Cardiac muscle cell (in vitro differentiated cells and primary cell): Measurements from ENCODE around the gene SPIRE2. TPM values are rescaled to one million over a fixed set of nuclear protein-coding genes. Genes with fewer than 3 reads are reported as not detected.

Experiments
- DNase-seq, 2 donors: peaks; one replicate each; pipeline versions ENCODE4 v3.0.0 to v3.0.0-alpha.2; 2010 to 2017; ENCODE audit warnings: low read depth in 1 of 2, low spot score in 1 of 2
- H3K27ac ChIP-seq: fragments of 200-600 bp; sonication (generic); 2 replicates; pipeline ENCODE4 v1.5.1; 2016
- H3K27me3 ChIP-seq: fragments of 200-600 bp; sonication (generic); 2 replicates; pipeline ENCODE4 v1.6.0; 2016; ENCODE audit warnings: control low read depth
- H3K36me3 ChIP-seq: fragments of 200-600 bp; sonication (generic); 2 replicates; pipeline ENCODE4 v1.5.1; 2016; ENCODE audit warnings: control low read depth
- H3K4me1 ChIP-seq: fragments of 200-600 bp; sonication (generic); 2 replicates; pipeline ENCODE4 v1.8.1; 2017; ENCODE audit warnings: low read depth, mild to moderate bottlenecking, mixed run types
- H3K4me3 ChIP-seq: fragments of 200-600 bp; sonication (generic); 2 replicates; pipeline ENCODE4 v1.5.1; 2016; ENCODE audit warnings: mild to moderate bottlenecking
- H3K9me3 ChIP-seq: fragments of 200-600 bp; sonication (generic); 2 replicates; pipeline ENCODE4 v1.5.1; 2017; ENCODE audit warnings: low read depth, mild to moderate bottlenecking, control low read depth
- CTCF ChIP-seq: IDR thresholded peaks from 2 replicates; pipeline ENCODE4 v1.5.1; 2012; ENCODE audit warnings: low read depth, mild to moderate bottlenecking, low read length
- polyA plus RNA-seq: library from polyadenylated mRNA; unstranded; fragments of >200 nt; fragmentation: Nextera tagmentation; extraction: Ambion mirVana; gene quantifications from 2 replicates; pipeline ENCODE4 v1.2.1, GENCODE V29; 2016
- total RNA-seq: library from RNA; depleted of rRNA; stranded (reverse); fragments of >200 nt; gene quantifications from 2 replicates; pipeline ENCODE4 v1.2.3, GENCODE V29; 2016

SPIRE2 gene
- total and polyA plus RNA-seq, 2 experiments from 2014 or later = 3.8 to 7.8 TPM

- Histone ChIP-seq H3K27me3 (no peaks in the 10 kb centered on the region), H3K36me3 (no peaks in the 10 kb centered on the region), H3K9me3 (no peaks in the 10 kb centered on the region), H3K4me3 (no peak overlapping the region), H3K4me1 (peaks cover 11% of the 10 kb centered on the region), H3K27ac (no peak overlapping the region)
- TF ChIP-seq CTCF = no peak
- DNase-seq = no peak
Measured at GRCh38 chr16:89844739-89845339, 16.6 kb downstream of the SPIRE2 start.

GRCh38 chr16:89845417-89845816, 17.1 kb downstream of the SPIRE2 start:
- H3K27me3 ChIP-seq = no peaks in the 10 kb centered on the region
- no peak for TF ChIP-seq CTCF
- DNase-seq = no peak
- H3K4me1 ChIP-seq = peaks cover 11% of the 10 kb centered on the region
- no peak overlapping the region for H3K4me3 ChIP-seq
- no peaks in the 10 kb centered on the region for H3K36me3 ChIP-seq
- no peak overlapping the region for H3K27ac ChIP-seq
- H3K9me3 ChIP-seq = no peaks in the 10 kb centered on the region

GRCh38 chr16:89847051-89847939, 19.0 kb downstream of the SPIRE2 start:
- H3K27ac ChIP-seq = peak overlapping the region; percentile 5
- no peak for TF ChIP-seq CTCF
- no peak overlapping the region for H3K4me3 ChIP-seq
- no peaks in the 10 kb centered on the region for H3K27me3 ChIP-seq
- DNase-seq = no peak
- H3K36me3 ChIP-seq = no peaks in the 10 kb centered on the region
- peaks cover 11% of the 10 kb centered on the region for H3K4me1 ChIP-seq
- H3K9me3 ChIP-seq = no peaks in the 10 kb centered on the region

GRCh38 chr16:89847940-89848297, 19.6 kb downstream of the SPIRE2 start:
- no peak for DNase-seq
- H3K4me3 ChIP-seq = no peak overlapping the region
- peaks cover 11% of the 10 kb centered on the region for H3K4me1 ChIP-seq
- no peaks in the 10 kb centered on the region for H3K36me3 ChIP-seq
- H3K9me3 ChIP-seq = no peaks in the 10 kb centered on the region
- no peak overlapping the region for H3K27ac ChIP-seq
- H3K27me3 ChIP-seq = no peaks in the 10 kb centered on the region
- TF ChIP-seq CTCF = no peak

GRCh38 chr16:89848974-89849373, 20.7 kb downstream of the SPIRE2 start:
- H3K4me1 ChIP-seq = peaks cover 11% of the 10 kb centered on the region
- H3K27me3 ChIP-seq = no peaks in the 10 kb centered on the region
- no peaks in the 10 kb centered on the region for H3K36me3 ChIP-seq
- no peaks in the 10 kb centered on the region for H3K9me3 ChIP-seq
- H3K4me3 ChIP-seq = no peak overlapping the region
- TF ChIP-seq CTCF = no peak
- no peak overlapping the region for H3K27ac ChIP-seq
- DNase-seq = no peak
